HG02678 (cell line): ENCODE results near the gene CYP26A1.
"Not testable (repeated sequence)": the region's sequence is repeated elsewhere in the genome, so short reads cannot be mapped to it uniquely, and the experiment has no call there.

ENCODE experiments used
- ATAC-seq: cut with Tn5 transposase; IDR thresholded peaks from one replicate; pipeline ENCODE4 v1.9.1; 2021; ENCODE audit warnings: mild to moderate bottlenecking, moderate library complexity; ENCODE audit not compliant: unreplicated experiment

CYP26A1 gene

DNA sequence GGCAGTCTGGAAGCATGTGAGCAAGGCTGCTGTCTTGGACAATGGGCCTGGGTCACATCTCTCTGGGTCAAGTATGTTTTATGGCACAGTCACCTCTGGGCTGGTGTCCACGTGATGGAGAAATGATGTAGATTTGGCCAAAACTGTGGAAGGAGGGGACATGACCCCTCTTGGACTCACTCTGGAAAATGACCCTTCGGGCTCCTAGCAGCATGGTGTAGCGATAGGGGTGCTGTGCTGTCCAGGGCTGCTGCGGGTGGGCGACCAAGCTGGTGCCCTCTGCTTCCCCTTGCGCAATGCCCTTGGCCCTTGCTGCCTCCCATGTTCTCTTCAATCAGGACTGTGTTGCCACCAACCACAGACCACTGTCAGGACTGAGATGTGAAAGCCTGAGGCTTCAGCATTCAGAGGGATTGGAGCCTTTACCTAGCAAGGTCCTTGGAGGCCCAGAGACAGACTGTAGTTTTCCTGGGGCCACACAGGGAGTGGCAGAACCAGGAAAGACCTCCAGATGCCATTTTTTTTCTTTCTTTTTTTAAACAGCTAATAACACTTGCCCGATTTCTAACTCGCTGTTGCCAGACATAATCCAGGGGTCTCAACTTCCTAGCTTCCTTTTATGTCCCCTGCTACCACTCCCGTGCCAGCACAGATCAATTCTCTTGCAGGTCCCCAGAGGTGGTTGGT lies 6.1 kb downstream of the CYP26A1 start:
- no peak for ATAC-seq

DNA sequence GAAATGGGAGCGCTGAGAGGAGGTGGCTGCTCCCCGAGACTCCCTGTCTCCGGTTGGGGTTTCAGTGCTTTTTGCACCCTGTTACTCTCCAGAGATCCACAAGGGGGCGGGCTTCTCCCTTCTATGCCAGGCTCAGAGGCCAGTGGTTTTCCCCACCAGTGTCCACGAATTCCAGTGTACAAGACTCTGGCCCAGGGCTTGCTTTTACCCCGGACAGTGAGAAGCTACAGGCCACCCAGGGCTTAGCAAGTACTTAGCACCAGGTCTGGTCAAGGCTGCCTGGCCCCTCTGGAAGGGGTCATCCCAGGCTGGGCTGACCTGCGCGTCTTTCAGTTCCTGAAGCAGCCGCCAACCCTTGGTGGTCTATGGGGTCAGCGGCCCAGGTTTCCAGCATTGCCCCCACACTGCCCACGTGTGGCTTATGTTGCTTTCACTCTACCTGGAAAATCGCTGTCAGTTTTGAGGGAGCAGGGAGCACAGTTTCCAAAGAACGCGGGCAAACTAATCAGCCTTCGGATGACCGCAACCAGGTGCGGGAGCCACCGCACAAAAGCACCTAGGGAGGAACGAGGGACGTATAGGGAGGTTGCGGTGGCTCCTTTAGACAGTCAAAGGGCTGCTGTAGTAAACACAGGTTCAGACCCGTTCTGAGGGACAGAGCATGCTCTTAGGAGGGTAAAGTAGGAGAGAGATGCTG lies 6.8 kb downstream of the CYP26A1 start:
- peak; percentile 60 for ATAC-seq

DNA sequence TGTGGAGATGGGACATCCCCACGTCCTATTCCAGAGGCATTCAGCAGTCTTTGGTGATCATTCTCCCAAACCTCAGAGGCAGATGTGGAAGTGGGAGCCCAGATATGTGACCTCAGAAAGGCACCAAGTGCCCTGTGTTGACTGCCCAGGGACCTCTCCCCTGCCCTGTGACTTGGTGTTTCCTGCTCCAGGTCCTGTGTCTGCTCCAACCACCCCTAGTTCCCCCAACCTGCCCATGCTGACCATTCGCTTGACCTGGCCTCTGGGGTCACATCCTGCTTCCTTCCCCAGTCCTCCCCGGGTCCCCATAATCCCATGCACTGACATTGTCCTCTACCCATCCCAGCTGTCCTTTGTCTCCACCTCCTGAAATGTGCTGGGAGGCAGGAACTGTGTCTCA lies 7.6 kb downstream of the CYP26A1 start:
- no peak for ATAC-seq

DNA sequence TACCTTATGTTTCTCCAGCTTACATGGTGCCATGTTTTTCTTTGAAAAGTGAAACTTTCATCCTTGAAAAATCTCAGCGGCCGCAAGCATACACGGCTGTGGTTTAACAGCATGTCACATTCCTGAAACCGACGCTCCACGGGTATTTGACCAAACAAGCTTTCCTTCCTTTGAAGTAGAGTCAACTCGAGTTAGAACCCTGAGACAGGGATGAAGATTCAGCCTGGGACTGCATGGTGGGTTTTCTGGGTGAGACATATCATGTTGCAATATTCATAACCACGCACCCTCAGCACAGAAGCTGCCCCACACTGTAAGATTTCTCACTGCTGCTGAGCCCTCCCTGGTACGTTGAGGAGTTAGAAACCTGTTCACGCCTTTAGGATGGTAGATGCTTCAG lies 8.1 kb downstream of the CYP26A1 start:
- ATAC-seq: no peak

DNA sequence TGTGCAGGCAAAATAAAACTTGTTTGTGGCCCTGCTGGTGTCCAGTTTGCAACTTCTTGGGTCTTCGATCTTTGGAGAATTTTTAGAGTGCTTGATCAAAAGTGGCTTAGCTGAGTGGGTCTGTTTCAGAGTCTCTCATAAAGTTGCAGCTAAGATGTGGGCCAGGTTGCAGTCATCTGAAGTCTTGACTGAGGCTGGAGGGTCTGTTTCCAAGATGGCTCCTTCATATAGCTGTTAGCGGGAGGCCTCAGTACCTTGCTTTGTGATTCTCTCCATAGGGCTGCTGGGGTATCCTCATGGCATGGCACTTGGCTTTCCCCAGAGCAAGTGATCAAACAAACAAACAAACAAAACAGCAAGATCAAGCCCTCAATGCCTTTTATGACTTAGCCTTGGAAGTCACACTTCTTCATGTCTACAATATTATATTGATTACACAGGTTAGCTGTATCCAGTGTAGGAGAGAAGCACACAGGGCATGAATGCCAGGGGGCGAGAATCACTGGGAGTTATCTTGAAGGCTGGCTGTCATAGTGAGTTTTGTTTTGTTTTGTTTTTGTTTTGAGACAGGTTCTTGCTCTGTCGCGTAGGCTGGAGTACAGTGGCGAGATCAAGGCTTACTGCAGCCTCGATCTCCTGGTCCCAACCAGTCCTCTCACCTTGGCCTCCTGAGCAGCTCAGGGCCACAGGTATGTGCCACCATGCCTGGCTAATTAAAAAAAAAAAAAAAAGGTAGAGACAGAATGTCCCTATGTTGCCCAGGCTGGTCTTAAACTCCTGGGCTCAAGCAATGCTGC lies 10.2 kb downstream of the CYP26A1 start:
- no peak for ATAC-seq

DNA sequence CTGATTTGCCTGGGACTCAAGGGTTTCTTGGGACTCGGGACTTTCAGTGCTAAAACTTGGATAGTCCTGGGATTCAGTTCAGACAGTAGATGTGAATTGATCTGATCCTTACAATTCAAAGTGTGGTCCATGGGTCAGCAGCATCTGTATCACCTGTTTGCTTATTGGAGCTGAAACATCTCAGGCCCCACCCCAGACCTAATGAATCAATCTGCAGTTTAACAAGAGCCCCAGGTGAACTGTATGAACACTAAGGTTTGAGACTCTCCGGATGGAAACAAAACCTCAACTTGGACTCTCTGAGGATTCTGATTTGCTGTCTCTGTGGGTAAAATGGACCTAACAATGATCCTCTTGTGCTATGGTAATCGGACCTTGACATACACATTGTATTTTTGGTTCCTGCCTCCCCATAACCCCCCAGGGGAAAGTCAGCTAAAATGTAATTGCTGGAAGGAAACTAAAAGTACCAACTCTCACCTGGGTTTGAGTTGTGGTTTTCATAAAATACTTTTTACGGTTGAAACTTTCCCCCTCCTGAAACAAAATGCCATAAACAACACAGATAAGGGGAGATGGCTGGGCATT lies 11.7 kb downstream of the CYP26A1 start:
- ATAC-seq: no peak

DNA sequence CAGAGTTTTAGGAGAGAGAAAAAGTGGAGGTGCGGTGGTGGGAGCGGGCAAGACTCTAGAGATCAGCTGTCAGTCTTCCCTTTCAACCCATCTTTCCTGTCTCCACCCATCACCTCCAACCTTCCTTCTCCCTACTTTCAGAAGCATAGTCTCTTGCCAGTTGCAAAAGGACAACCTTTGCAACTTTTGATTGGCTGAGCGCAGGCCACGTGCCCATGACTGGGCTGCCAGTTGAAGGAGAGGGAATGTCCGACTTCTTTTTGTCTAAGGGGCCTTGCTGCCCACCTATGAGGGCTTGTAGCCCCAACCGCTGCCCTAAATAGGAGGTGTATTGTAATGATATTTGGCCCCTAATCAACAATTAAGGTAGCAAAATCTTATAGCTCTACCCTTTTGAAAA lies 12.6 kb downstream of the CYP26A1 start:
- ATAC-seq: no peak

DNA sequence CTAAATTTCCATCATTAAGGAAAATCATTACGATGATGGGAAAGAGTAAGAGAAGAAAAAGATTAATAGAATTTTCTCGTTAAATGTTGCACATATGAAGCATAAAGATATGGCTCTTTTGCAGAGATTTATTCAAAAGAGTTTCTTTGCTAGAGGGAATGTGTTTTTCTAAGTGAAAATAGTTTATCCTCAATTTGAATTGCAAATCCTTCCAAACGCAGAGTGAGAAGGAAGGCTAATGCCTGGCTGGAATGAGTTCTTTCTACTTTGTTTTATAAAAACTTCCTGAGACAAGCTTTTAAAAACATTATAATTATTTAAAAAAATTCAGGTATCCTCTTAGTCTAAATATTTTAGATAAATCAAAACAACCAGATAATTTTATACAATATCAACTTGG lies 14.2 kb downstream of the CYP26A1 start:
- ATAC-seq: no peak

DNA sequence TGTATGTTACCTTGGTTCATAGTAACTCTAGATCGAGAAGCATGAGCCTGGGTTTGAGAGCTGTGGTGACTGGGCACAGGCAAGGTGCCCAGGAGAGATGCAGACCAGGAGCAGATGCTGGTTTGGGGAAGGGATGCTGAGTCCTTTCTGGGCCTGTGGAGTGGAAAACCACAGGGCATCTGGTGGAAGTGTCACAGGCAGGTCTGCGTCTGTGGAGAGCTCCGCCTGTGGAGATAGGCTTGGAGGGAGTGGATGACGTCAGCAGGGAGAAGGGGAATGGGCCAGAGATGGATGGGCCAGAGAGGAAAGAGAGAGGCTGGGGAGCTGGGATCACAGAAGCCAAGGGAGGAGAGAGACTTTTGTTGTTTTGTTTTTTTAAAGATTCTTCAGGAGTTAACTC lies 14.8 kb downstream of the CYP26A1 start:
- ATAC-seq: no peak

DNA sequence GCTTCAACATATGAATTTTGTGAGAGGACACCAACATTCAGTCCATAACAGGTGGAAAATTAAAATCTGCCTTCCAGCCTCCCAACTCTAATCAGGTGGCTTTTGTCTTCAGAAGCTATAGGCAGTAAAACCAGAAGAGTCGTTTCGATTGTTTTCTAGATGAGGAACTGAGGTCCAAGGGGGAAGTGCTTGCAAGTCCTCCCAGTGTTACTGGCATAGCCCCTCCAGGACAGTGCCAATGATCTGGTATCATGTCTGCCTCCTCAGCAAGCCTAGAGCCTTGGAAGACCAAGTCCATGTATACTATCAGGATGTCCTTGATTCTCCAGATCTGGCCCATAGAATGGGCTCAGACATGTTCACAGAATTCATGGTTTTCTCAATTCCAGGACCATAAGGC lies 16.9 kb downstream of the CYP26A1 start:
- ATAC-seq: no peak

DNA sequence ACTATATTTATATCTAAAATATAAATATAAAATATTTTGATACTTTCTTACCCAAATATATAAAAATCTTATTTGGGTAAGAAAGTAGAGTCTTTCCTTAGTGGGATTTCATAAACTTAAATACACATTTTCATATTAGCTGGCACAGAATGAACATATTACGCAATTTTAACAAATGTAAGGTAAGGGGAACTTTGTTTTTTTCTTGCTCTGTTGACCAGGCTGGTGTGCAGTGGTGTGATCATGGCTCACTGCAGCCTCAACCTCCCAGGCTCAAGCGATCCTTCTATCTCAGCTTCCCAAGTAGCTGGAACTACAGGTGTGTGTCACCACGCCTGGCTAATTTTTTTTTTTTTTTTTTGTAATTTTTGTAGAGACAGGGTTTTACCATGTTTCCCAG lies 18.3 kb downstream of the CYP26A1 start:
- ATAC-seq: no peak

DNA sequence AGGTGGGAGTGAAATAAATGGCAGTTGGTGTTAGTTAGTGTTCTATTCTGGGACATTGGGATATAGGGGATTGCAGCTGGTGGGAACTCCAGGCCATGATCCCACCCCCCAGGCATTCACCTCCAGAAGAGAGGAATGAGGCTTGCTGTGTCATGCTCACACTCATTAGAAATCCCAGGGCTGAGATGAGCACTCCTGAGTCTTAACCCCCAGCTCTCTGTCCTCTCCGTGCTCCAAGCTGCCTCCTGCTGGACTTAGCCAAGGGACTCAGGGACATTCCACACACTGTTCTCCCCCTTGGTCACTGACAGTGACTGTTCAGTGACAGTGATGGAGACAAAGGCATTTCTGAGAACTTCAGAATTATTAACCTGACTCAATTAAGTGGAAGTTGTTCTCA lies 21.5 kb downstream of the CYP26A1 start:
- ATAC-seq: no peak

DNA sequence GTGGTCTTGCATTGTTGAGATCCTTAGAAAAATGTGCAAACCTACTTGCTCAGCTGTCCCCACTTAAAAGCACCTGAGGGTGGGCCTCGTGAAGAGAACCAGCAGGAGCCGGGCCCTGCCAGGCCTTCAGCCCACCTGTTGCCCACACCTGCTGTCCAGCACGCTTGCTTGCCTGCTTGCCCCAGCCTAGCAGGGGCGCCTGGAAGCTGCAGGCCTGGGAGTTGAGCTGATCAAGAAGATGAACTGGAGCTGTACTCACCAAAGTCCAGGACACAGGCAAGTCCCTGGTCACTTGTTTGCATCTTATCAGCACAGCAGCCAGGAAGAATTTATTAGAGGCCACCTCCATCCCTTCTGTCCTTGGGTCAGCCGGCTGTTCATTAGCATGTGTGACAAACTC lies 23.2 kb downstream of the CYP26A1 start:
- ATAC-seq: no peak

DNA sequence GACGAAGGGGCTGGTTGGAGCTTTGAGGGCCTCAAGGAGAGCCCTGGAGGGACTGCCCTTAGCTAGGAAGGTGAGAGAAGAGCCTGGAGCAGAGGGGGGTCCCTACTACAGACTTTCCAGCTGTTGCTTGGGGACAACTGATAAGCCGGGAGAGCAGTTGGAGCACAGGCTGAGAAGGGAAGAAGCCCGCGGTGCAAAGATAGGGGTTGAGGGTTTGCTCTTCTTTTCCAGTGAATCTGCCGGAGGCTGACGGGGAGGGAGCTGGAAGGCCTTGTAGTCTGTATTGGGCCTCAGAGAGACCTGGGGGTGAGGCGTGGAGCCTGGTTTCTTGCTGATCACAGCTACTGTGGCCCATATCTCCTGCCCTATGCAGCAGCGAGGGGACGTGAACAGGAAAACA lies 23.7 kb downstream of the CYP26A1 start:
- no peak for ATAC-seq

DNA sequence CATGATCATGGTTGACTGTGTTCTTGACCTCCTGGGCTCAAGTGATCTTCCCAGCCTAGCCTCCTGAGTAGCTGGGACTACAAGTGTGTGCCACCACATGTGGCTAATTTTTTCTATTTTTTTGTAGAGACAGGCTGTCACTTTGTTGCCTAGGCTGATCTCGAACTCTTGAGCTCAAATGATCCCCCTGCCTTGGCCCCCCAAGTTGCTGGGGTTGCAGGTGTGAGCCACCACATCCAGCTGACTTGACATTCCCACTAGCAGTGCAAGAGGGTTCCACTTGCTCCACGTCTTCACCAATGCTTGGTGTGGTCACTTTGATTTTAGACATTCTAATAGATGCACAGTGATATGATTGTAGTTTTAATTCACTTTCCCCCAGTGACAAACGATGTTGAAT lies 25.1 kb downstream of the CYP26A1 start:
- ATAC-seq: no peak

DNA sequence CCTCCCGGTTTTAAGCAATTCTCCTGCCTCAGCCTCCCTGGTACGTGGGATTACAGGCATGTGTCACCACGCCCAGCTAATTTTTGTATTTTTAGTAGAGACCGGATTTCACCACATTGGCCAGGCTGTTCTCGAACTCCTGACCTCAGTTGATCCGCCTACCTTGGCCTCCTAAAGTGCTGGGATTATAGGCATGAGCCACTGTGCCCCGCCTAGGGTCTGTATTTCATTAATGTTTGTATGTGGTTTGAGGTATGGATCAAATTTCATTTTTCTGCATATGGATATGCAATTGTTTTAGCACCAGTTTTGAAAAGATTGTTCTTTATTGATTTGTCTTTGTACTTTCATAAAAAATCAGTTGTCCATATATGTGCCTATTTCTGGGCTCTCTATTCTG lies 26.0 kb downstream of the CYP26A1 start:
- no peak for ATAC-seq

DNA sequence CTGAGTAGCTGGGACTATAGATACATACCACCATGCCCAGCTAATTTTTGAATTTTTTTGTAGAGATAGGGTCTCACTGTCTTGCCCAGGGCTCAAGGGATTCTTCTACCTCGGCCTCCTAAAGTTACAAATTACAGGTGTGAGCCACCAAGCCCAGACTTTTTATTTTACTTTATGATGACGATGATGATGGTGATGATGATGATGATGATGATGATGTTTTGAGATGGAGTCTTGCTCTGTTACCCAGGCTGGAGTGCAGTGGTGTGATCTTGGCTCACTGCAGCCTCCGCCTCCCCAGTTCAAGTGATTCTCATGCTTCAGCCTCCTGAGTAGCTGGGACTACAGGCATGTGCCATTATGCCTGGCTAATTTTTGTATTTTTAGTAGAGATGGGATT lies 27.5 kb downstream of the CYP26A1 start:
- not testable (repeated sequence) for ATAC-seq

DNA sequence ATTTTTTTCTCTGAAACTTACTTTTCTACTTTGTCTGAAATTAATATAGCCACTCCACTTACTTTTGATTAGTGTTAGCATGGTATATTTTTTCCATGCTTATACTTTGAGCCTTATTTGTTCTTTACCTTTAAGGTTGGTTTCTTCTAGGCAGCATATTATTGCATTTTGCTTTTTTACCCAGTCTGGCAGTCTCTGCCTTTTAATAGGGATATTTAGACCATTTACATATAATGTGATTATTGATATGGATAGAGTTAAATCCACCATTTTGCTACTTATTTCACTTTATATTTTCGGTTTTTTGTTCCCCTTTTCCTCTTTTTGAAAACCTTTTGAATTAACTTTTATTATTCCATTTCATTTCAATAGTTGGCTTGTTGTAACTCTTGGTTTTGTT lies 30.3 kb downstream of the CYP26A1 start:
- no peak for ATAC-seq

DNA sequence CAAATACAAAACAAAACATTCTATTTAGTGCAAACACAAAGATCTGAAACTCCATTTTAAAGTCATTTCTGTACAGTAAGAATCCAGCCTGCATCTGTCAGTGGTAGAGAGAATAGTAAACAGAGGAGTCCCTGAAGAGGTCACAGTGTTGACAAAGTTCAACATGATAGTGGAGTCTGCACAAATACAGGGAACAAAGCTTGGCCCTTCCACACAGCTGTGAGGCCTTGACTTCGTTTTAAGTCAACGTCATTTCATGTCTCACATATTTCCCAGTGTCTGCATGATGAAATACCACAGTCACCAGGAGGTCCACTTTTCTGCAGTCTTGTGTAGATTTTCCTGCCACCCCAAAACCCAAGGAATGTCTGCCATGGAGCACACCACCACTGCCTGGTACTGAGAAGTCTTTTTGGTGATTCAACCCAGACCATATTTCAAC lies 33.0 kb downstream of the CYP26A1 start:
- ATAC-seq: no peak

DNA sequence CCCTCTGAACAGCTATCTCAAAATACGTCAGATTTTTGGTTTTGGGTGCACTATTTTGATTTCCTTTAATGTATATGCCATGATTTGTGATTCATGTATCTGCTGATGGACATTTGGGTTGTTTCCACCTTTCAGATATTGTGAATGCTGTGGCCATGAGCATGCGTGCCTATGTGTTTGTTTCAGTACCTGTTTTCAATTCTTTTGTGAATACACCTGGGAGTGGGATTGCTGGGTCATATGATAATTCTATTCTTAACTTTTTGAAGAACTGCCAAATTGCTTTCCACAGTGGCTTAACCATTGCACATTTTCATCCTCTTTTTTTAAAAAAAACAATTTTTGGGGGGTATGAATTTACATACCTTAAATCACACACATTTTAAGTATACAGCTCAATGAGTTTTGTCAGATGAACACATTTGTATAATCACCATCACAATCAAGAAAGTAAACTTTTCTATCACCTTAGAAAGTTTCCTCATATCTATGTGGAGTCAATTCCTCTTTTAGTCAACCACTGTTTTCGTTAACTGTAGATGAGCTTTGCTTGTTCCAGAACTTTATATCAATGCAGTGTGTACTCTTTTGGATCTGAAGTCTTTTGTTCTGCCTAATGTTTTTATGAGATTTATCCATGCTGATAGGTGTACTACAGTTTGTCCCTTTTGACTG lies 36.9 kb downstream of the CYP26A1 start:
- ATAC-seq: peak; percentile 81

DNA sequence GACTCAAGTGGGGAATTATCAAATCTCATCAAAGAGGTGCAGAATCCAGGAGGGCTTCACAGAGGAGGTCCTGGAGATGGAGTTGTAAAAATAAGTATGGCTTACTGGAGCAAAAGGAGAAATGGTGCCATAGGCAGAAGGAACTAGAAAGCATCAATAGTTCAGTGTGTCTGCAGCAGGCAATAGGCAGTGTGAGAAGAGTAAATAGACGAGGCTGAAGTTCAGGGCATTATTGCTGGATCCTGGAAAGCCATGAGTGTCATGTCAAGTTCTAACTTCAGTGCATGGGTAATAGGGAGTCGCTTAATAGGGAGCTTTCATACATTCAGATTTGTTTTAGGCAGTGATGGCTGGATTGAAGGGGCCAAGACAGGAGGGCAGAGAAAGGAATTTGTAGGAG lies 39.3 kb downstream of the CYP26A1 start:
- no peak for ATAC-seq
